GM23248 (cell line): ENCODE results near the gene CLK2. TPM values are rescaled to one million over a fixed set of nuclear protein-coding genes. Genes with fewer than 3 reads are reported as not detected.

Experiments used
- DNase-seq: peaks from one replicate; pipeline ENCODE4 v3.0.0-alpha.2; 2015
- H2AFZ ChIP-seq: fragments of 200-600 bp; sonication (generic); 2 replicates; pipeline ENCODE4 v1.6.1; 2016; ENCODE audit warnings: antibody characterized with exemption
- H3F3A ChIP-seq: fragments of 200-600 bp; sonication (generic); 2 replicates; pipeline ENCODE4 v1.6.1; 2016; ENCODE audit warnings: mild to moderate bottlenecking, antibody characterized with exemption, mixed run types; ENCODE audit not compliant: insufficient read depth
- H3K27ac ChIP-seq: fragments of 200-600 bp; sonication (generic); 2 replicates; pipeline ENCODE4 v1.5.1; 2016; ENCODE audit warnings: mild to moderate bottlenecking
- H3K27me3 ChIP-seq: fragments of 200-600 bp; sonication (generic); replicated peaks from 2 replicates; pipeline ENCODE4 v1.6.1; 2016; ENCODE audit warnings: mild to moderate bottlenecking; ENCODE audit not compliant: insufficient read depth
- H3K36me3 ChIP-seq: fragments of 200-600 bp; sonication (generic); 2 replicates; pipeline ENCODE4 v1.6.1; 2016; ENCODE audit warnings: low read depth, mild to moderate bottlenecking
- H3K4me1 ChIP-seq: fragments of 200-600 bp; sonication (generic); 2 replicates; pipeline ENCODE4 v1.6.1; 2016; ENCODE audit warnings: mild to moderate bottlenecking; ENCODE audit not compliant: insufficient read depth
- H3K4me2 ChIP-seq: fragments of 200-600 bp; sonication (generic); one replicate; pipeline ENCODE4 v1.6.1; 2016; ENCODE audit warnings: mild to moderate bottlenecking; ENCODE audit not compliant: unreplicated experiment
- H3K4me3 ChIP-seq: fragments of 200-600 bp; sonication (generic); 2 replicates; pipeline ENCODE4 v1.5.1; 2016; ENCODE audit warnings: mild to moderate bottlenecking
- H3K79me2 ChIP-seq: fragments of 200-600 bp; sonication (generic); 2 replicates; pipeline ENCODE4 v1.6.1; 2016; ENCODE audit warnings: mild to moderate bottlenecking; ENCODE audit not compliant: insufficient read depth
- H3K9ac ChIP-seq: fragments of 200-600 bp; sonication (generic); 2 replicates; pipeline ENCODE4 v1.6.1; 2016; ENCODE audit warnings: mild to moderate bottlenecking
- H3K9me2 ChIP-seq: fragments of 200-600 bp; sonication (generic); 2 replicates; pipeline ENCODE4 v1.6.1; 2016; ENCODE audit warnings: mixed run types, mild to moderate bottlenecking, moderate library complexity; ENCODE audit not compliant: insufficient read depth
- H3K9me3 ChIP-seq: fragments of 200-600 bp; sonication (generic); one replicate; pipeline ENCODE4 v1.6.1; 2017; ENCODE audit warnings: low read depth
- H4K20me1 ChIP-seq: fragments of 200-600 bp; sonication (generic); 2 replicates; pipeline ENCODE4 v1.6.0; 2016; ENCODE audit not compliant: insufficient read depth
- EZH2 ChIP-seq: fragments of 200-600 bp; sonication (generic); IDR thresholded peaks from 2 replicates; pipeline ENCODE4 v1.6.1; 2018; ENCODE audit warnings: antibody characterized with exemption, mild to moderate bottlenecking; ENCODE audit not compliant: insufficient read depth, poor library complexity, severe bottlenecking
- EZH2phosphoT487 ChIP-seq: fragments of 200-600 bp; sonication (generic); IDR thresholded peaks from 2 replicates; pipeline ENCODE4 v1.6.1; 2018; ENCODE audit warnings: antibody characterized with exemption, moderate library complexity, mild to moderate bottlenecking, low read depth; ENCODE audit not compliant: insufficient read depth
- WGBS, 2 experiments: methylation state at CpG; one replicate each; pipeline ENCODE4 v1.1.6; 2015 to 2017; ENCODE audit warnings: low lambda C conversion rate in 2 of 2, low coverage in 1 of 2; ENCODE audit errors: missing lambda C conversion rate in 2 of 2; 5-methylcytosine and 5-hydroxymethylcytosine counted together
- in situ Hi-C: fragments of 300-500 bp; cut with MboI; formaldehyde crosslinking; loops from 2 replicates; pipeline ENCODE4 v1.15.0; 2020
- polyA plus RNA-seq: library from polyadenylated mRNA; unstranded; fragments of >200 nt; fragmentation: Nextera tagmentation; extraction: Ambion mirVana; gene quantifications from 2 replicates; pipeline ENCODE4 v1.2.1, GENCODE V29; 2016
- total RNA-seq: library from RNA; depleted of rRNA; stranded (reverse); fragments of >200 nt; shearing (Covaris generic); gene quantifications from 2 replicates; pipeline ENCODE4 v1.2.3, GENCODE V29; 2014

CLK2 gene
- total and polyA plus RNA-seq, 2 experiments from 2014 or later: 10.4 to 16.8 TPM

GRCh38 chr1:155277070-155277901 is 4.0 kb upstream of the CLK2 start, which contains the start of gene HCN3:
Gene HCN3 (plus strand): TSS chr1:155277463. CDS start chr1:155277591, 128 bp downstream.
- peaks cover 5% of the 10 kb centered on the region for H3K79me2 ChIP-seq
- H3K36me3 ChIP-seq: no peaks in the 10 kb centered on the region
- H3K27ac ChIP-seq: no peak within 1 kb of the TSS
- in situ Hi-C loops: no loop called here
- DNase-seq: peak; percentile 98
- peak within 1 kb of the TSS; percentile 77 for H2AFZ ChIP-seq
- H3K4me1 ChIP-seq: peaks cover 4% of the 10 kb centered on the region
- H4K20me1 ChIP-seq: no peaks in the 10 kb centered on the region
- no peaks in the 10 kb centered on the region for H3K9me2 ChIP-seq
- 2 to 3% methylated on average over 39 to 63 of the region's 68 CpGs for WGBS, 2 experiments
- H3K9me3 ChIP-seq: no peaks in the 10 kb centered on the region
- peak within 1 kb of the TSS; percentile 69 for H3K4me2 ChIP-seq
- H3F3A ChIP-seq: peaks cover 13% of the 10 kb centered on the region
- H3K27me3 ChIP-seq: no peaks in the 10 kb centered on the region
- peak within 1 kb of the TSS; percentile 56 for H3K9ac ChIP-seq
- TF ChIP-seq EZH2 (no peak), EZH2phosphoT487 (no peak)
- H3K4me3 ChIP-seq: peak within 1 kb of the TSS; percentile 75

DNA sequence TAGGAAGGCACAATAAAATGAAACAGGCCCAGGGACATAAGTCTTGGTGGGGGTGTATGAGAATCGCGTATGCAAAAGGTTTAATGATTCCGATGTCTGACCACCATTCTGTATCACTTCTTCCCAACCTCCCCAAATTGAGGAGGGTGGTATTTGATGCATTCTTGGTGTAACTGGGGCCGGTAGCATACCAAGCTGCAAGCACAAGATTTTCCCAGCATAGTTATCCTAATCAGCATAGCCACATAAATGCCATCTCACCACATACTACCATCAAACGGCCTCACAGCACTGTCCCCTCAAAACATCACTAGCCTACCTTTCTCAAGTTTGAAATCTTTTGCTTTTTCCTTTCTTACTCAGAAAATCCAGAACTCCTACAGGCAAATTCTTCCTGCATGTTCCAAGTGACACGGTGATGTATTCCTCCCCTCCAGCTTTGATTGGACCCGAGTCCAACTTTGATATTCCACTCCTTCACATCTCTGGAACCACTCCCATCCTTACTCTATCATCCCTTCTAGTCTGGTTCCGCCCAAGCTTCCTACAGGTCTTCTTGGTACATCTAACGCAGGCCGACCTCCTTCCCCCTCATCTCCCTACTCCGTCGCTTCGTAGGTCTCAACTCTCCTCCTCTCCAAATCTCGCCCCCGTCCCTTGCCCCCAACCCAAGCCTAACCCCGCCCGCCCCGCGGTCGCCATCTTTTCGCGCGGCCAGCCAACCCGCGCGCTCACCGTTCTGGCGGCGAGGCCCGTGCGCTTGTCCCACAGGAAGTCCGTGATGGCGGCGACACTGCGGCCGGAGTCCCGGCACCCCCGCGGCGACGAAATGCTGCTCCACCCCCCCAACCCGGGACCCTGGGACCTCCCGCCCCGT is 600 bp downstream of the CLK2 start:
- Histone ChIP-seq H3K4me3 (peak overlapping the region; percentile 88), H4K20me1 (peaks cover 5% of the 10 kb centered on the region), H2AFZ (peak overlapping the region; percentile 98), H3K36me3 (peaks cover 23% of the 10 kb centered on the region), H3K27me3 (no peaks in the 10 kb centered on the region), H3K9me3 (no peaks in the 10 kb centered on the region), H3K27ac (peak overlapping the region; percentile 85), H3F3A (peaks cover 25% of the 10 kb centered on the region), H3K79me2 (peaks cover 51% of the 10 kb centered on the region), H3K9me2 (no peaks in the 10 kb centered on the region), H3K4me1 (peaks cover 12% of the 10 kb centered on the region), H3K9ac (peak overlapping the region; percentile 91), H3K4me2 (peak overlapping the region; percentile 94)
- peak; percentile 86 for DNase-seq
- TF ChIP-seq EZH2phosphoT487 (no peak), EZH2 (no peak)
- 1 to 4% methylated on average over 25 to 44 of the region's 44 CpGs for WGBS, 2 experiments
- in situ Hi-C loops: no loop called here

GRCh38 chr1:155269381-155269780 is 3.9 kb downstream of the CLK2 start:
- peaks cover 5% of the 10 kb centered on the region for H4K20me1 ChIP-seq
- WGBS, 2 experiments: 87 to 88% methylated on average over 21 of the region's 21 CpGs
- H3K9me3 ChIP-seq: no peaks in the 10 kb centered on the region
- no peaks in the 10 kb centered on the region for H3K27me3 ChIP-seq
- no peaks in the 10 kb centered on the region for H3K9me2 ChIP-seq
- no peak overlapping the region for H3K9ac ChIP-seq
- no peak for TF ChIP-seq EZH2
- TF ChIP-seq EZH2phosphoT487: no peak
- H3K4me2 ChIP-seq: no peak overlapping the region
- peaks cover 12% of the 10 kb centered on the region for H3K4me1 ChIP-seq
- peaks cover 56% of the 10 kb centered on the region for H3F3A ChIP-seq
- H3K4me3 ChIP-seq: no peak overlapping the region
- H3K27ac ChIP-seq: no peak overlapping the region
- H2AFZ ChIP-seq: no peak overlapping the region
- peaks cover 54% of the 10 kb centered on the region for H3K36me3 ChIP-seq
- in situ Hi-C loops: no loop called here
- H3K79me2 ChIP-seq: peaks cover 57% of the 10 kb centered on the region
- DNase-seq: no peak

DNA sequence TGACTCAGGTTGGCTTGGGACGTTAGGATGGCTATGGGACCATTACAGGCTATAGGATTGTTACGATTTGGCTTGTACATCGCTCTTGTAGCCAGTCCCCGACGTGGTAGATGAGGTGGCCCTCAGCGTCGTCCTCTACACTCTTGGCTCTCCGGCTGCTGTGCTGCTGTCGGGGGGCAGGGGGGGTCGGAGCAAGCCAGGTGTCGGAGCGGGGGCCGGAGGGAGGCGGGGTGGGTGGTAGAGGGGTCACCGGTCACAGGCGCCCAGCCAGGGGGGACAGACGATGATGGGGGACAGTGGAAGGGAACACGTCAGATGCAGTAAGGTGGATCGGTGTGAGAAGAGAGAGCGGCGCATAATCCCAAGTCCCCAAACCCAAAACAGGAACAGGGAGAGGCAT is 4.7 kb downstream of the CLK2 start:
- H3K79me2 ChIP-seq: peaks cover 57% of the 10 kb centered on the region
- TF ChIP-seq EZH2: no peak
- TF ChIP-seq EZH2phosphoT487: no peak
- DNase-seq: no peak
- in situ Hi-C loops: no loop called here
- H3K27ac ChIP-seq: no peak overlapping the region
- H4K20me1 ChIP-seq: peaks cover 5% of the 10 kb centered on the region
- H3K4me3 ChIP-seq: no peak overlapping the region
- H3K36me3 ChIP-seq: peaks cover 61% of the 10 kb centered on the region
- no peaks in the 10 kb centered on the region for H3K27me3 ChIP-seq
- H3K4me2 ChIP-seq: no peak overlapping the region
- H3K9ac ChIP-seq: no peak overlapping the region
- 84 to 90% methylated on average over 9 to 21 of the region's 21 CpGs for WGBS, 2 experiments
- H3F3A ChIP-seq: peaks cover 63% of the 10 kb centered on the region
- no peak overlapping the region for H2AFZ ChIP-seq
- H3K9me3 ChIP-seq: no peaks in the 10 kb centered on the region
- no peaks in the 10 kb centered on the region for H3K9me2 ChIP-seq
- peaks cover 9% of the 10 kb centered on the region for H3K4me1 ChIP-seq
